ENCODE results near the gene MFAP4.

GRCh38 chr17:19412984-19413383, 26.0 kb upstream of the MFAP4 start:
- TF ChIP-seq CTCF (conservative IDR thresholded peaks at IDR 0.05; ENCODE audit: low read depth, low read length) (no peak), EZH2phosphoT487 (IDR thresholded peaks at IDR 0.05; ENCODE audit: borderline replicate concordance, low read length) (no peak)
